ENCODE data around the gene CNOT10.
A peak's percentile ranks its signal among the peaks of the same experiment; 100 is the strongest.
"Not testable (repeated sequence)": the region's sequence is repeated elsewhere in the genome, so short reads cannot be mapped to it uniquely, and the experiment has no call there.

Gene CNOT10

DNA sequence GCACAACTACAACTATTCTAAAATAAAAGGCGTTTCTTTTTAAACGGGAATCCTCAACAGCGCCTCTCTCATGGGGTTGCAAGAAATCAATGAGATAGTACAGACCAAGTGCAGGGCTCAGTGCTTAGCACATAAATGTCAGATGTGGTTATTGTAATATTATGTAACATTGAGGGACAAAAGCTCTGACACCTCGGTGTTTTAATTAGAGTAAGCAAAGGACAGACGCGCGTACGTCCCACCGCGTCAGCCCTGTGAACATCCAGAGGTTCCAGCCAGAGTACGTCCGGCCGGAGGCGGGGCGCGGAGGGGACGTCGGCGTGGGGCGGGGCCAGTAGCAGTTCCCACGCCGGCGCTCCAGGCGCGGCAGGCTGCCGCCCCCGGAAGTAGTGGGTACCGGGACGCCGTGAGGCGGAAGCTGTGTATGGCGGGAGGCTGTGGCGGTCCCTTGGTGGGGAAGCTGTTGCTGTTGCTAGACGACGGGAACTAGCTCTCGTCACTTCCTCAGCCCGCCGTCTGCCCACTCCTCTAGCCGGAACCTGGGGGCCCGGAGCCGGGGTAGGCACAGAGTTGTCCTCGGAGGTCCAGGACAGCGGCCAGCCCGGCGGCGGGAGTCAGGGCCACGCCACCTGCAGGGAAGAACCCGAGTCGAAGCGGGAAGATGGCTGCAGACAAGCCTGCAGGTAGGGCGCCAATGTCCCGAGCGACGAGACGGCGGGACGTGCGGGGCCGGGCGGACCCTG is at the start of gene CNOT10:
TSS of gene CNOT10 (plus strand) at position 389 of the 743 bp plus-strand sequence. CDS start at position 662, 273 bp downstream.
- peak; percentile 94 for DNase-seq

DNA sequence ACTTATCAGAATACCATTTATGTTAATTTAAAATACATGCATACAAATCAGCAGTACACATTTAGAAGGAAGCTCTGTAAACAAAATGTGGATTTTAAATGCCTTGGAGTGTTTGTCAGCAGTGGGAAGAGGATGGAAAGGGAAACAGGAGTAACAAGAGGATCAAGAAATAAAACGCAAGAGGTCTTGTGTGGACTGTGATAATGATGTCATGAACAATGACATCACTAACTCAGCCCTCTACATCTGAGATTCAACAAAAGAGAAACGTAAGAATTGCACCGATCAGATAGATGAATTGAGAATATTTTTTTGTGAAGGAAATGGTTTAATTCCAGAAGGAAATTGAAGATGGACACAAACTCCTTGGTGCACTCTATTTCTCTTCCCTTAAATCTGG is 44.0 kb upstream of the CNOT10 start:
- DNase-seq, result no peak

DNA sequence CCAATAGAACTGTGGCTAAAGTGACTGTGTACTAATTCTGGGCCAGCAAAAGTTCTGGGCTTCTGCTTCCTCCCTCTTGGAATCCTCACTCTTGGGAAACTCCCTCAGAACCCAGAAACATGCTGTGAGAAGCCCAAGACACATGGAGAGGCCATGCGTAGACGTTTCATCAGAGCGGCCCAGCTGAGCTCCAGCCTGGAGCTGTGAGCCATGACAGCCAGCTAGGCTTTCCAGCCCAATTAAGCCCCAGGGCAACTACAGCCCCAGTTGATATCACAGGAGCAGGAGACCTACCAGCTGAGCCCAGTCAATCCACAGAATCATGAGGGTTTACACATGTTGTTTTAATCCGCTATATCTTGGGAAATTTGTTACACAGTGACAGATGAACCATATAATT is 43.6 kb upstream of the CNOT10 start:
- DNase-seq, result no peak

- DNase-seq, result no peak
Measured at GRCh38 chr3:32643354-32643753, 41.6 kb upstream of the CNOT10 start.

GRCh38 chr3:32643816-32644215 is 41.2 kb upstream of the CNOT10 start:
- DNase-seq, result no peak

- no peak for DNase-seq
Measured at GRCh38 chr3:32644380-32644779, 40.6 kb upstream of the CNOT10 start.

GRCh38 chr3:32646761-32647160 is 38.2 kb upstream of the CNOT10 start:
- no peak for DNase-seq

- DNase-seq, result not testable (repeated sequence)
Measured at GRCh38 chr3:32652337-32653100, 32.5 kb upstream of the CNOT10 start.

- DNase-seq, result no peak
Measured at GRCh38 chr3:32655167-32655566, 29.8 kb upstream of the CNOT10 start.

DNA sequence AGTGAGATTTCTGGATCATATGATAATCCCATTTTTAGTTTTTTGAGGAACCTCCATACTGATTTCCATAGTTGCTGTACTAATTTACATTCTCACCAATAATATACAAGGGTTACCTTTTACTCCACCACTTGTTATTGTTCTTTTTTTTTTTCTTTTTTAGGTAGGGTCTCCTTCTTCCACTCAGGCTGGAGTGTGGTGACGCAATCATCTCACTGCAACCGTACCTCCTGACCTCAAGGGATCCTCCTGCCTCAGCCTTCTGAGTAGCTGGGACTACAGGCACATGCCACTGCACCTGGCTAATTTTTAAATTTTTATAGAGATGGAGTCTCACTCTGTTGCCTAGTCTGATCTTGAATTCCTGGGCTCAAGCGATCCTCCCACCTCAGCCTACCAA is 24.4 kb upstream of the CNOT10 start:
- no peak for DNase-seq

GRCh38 chr3:32662647-32663046 is 22.3 kb upstream of the CNOT10 start:
- DNase-seq, result no peak

GRCh38 chr3:32664630-32665075 is 20.3 kb upstream of the CNOT10 start:
- DNase-seq, result peak; percentile 40

DNA sequence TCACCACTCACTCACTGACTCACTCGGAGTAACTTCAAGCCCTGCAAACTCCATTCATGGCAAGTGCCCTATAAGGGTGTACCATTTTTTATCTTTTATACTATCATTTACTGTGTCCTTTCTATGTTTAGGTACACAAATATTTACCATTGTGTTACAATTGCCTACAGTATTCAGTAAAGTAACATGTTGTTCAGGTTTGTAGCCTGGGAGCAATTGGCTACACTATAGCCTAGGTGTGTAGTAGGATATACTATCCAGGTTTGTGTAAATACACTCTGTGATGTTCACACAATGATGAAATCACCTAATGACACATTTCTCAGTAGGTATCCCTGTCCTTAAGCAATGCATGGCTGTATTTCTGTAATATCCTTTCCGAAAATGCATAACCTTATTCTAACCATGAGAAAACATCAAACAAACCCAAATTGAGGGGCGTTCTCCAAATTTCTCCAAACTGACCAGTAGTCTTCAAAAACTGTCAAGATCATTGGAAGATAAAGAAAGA is 17.9 kb upstream of the CNOT10 start:
- no peak for DNase-seq

GRCh38 chr3:32669226-32669625 is 15.8 kb upstream of the CNOT10 start:
- not testable (repeated sequence) for DNase-seq

DNA sequence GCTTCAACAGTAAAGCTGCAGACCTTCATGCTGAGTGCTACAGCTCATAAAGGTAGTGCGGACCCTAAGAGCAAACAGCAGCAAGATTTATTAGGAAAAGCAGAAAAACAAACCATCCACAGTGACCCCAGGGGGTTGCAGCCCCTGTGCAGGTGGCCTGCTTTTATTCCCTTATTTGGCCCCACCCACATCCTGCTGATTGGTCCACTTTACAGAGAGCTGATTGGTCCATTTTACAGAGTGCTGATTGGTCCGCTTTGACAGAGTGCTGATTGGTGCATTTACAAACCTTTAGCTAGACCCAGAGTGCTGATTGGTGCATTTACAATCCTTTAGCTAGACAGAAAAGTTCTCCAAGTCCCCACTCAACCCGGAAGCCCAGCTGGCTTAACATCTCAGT is 11.3 kb upstream of the CNOT10 start:
- DNase-seq, result not testable (repeated sequence)

DNA sequence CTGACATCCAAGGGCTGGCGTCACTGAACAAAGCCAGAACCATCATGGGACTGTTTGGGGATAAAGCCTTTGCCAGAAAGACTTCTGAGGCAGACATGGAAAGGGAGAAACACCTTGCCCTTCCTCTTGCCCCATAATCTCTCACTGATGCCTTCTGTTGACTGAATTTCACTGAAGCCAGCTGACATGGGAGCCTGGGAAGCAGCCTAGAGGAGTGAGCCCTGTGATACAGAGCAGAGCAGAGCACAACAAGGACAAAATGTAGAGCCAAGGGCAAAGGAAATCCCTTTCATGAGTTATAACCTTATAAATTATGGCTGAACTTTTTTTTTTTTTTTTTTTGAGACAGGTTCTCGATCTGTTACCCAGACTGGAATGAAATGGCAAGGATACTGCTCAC is 9.8 kb upstream of the CNOT10 start:
- no peak for DNase-seq

- DNase-seq, result no peak
Measured at GRCh38 chr3:32675650-32676049, 9.3 kb upstream of the CNOT10 start.

- DNase-seq, result no peak
Measured at GRCh38 chr3:32681811-32682210, 3.2 kb upstream of the CNOT10 start.

DNA sequence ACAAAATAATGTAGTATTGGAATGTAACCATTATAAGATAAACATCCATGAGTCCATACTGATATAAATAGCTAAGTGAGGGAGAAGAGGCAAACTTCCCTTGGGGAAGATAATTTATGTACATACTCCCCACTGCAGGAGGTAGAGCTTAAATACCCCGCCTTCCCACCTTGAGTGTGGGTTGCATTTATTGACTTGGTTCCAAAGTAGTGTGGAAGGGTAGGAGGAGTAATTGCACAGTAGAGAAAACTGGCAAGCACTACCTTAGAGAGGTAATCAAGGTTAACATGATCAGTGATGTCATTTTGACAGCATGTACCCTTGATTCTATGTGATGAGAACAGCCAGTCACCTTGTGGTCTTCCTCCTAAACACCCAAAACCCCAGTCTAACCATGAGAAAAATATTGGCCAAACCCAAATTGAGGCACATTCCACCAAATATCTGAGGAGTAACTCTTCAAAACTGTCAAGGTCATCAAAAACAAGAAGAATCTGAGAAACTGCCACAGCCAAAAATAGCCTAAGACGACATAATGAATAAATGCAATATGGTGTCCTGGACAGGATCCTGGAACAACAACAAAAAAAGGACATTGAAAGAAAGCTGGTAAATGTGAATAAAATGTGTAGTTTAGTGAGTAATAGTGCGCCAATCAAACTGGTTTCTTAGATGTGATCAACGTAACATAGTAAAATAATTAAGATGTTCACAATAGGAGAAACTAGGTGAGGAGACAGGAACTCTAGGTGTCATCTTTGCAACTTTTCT is 774 bp upstream of the CNOT10 start:
- DNase-seq, result no peak

DNA sequence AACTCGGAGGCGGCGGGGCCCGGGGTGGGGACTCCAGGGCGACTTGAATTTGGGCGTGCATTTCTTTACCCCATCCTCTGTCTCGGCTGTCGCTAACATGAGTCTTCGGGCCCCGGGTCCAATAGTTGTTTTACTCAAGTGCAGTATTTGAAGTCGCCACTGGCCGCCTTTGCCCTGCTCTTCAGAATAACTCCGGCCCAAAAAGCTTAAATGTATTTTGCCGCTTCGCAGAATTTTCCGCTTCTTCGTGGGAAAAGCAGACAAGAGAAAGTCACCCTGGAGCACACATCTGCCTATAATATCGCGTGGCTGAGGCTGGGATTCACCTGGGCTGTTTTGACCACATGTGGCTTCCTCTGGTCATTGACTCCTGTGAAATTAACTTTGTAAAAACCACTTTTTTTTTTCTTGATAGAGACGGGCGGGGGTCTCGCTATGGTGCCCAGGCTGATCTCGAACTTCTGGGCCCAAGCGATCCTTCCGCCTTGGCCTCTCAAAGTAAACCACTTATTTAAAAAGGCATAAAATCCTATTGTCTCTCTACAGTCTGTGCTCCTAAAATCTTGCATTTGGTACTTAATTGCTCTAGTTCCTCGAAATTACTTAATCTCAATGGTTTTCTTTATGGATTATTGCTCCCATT is 676 bp downstream of the CNOT10 start:
- no peak for DNase-seq

GRCh38 chr3:32686713-32687112 is 1.7 kb downstream of the CNOT10 start:
- no peak for DNase-seq

DNA sequence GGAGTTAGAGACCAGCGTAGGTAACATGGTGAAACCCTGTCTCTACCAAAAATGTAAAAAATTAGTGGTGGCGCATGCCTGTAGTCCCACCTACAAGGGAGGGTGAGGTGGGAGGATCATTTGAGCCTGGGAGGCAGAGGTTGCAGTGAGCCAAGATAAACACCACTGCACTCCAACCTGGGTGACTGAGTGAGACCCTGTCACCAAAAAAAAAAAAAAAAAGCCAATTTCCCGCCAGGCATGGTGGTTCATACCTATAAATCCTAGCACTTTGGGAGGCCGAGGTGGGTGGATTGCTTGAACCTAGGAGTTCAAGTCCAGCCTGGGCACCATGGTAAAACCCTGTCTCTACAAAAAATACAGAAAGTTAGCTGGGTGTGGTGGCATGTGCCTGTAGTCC is 6.9 kb downstream of the CNOT10 start:
- no peak for DNase-seq

GRCh38 chr3:32696523-32696922 is 11.5 kb downstream of the CNOT10 start:
- no peak for DNase-seq

Measured in CD4-positive, alpha-beta T cell treated with Interleukin-4 for 4 hours (primary cell).